ENCODE data around the gene TFEB. TPM values are rescaled to one million over a fixed set of nuclear protein-coding genes. Genes with fewer than 3 reads are reported as not detected.
A peak's percentile ranks its signal among the peaks of the same experiment; 100 is the strongest.

Gene TFEB
- total RNA-seq, 1 experiment from 2014 or later, result 1.8 TPM

GRCh38 chr6:41648070-41648585, 87.3 kb downstream of the TFEB start:
- ChIA-PET CTCF (interaction anchor here (0.7 kb wide), 1 partner anchor 17 kb away, joined by 7 read pairs; no protein-coding TSS in a partner anchor), POLR2A (ENCODE audit: low non-redundant PET) (interaction anchor here (0.6 kb wide), 1 partner anchor 45 kb away, joined by 3 read pairs; no protein-coding TSS in a partner anchor)
- Histone ChIP-seq H3K36me3 (ENCODE audit: insufficient read depth, low read length, poor library complexity, severe bottlenecking) (peaks cover 88% of the 10 kb centered on the region), H3K27me3 (replicated peaks; ENCODE audit: insufficient read depth, low read depth, low read length, poor library complexity) (no peaks in the 10 kb centered on the region), H3K9me3 (ENCODE audit: low read depth, low read length, poor library complexity, severe bottlenecking) (no peaks in the 10 kb centered on the region), H3K27ac (ENCODE audit: low read depth, low read length, poor library complexity, severe bottlenecking) (peak overlapping the region; percentile 65), H3K4me1 (ENCODE audit: insufficient read depth, low read length, poor library complexity, severe bottlenecking) (peaks cover 60% of the 10 kb centered on the region), H3K4me3 (ENCODE audit: low read depth, low read length, poor library complexity, severe bottlenecking) (no peak overlapping the region)
- TF ChIP-seq CTCF (conservative IDR thresholded peaks at IDR 0.05; ENCODE audit: low read depth, low read length) (no peak), EZH2 (IDR thresholded peaks at IDR 0.05; ENCODE audit: borderline replicate concordance, low read depth, low read length, poor library complexity, severe bottlenecking) (no peak)
- no TSS peak for BruUV-seq (replicated peaks)
- DNase-seq (ENCODE audit: low spot score), result no peak
- intact Hi-C loops (cut with micrococcal nuclease; ENCODE audit: unreplicated experiment), result no loop called here

- ChIA-PET CTCF (interaction anchor here (0.7 kb wide), 1 partner anchor 18 kb away, joined by 7 read pairs; no protein-coding TSS in a partner anchor), POLR2A (ENCODE audit: low non-redundant PET) (no interaction called here)
- peaks cover 71% of the 10 kb centered on the region for H3K4me1 ChIP-seq (ENCODE audit: insufficient read depth, low read length, poor library complexity, severe bottlenecking)
- H3K9me3 ChIP-seq (ENCODE audit: low read depth, low read length, poor library complexity, severe bottlenecking), result no peaks in the 10 kb centered on the region
- BruUV-seq (replicated peaks), result no TSS peak
- intact Hi-C loops (cut with micrococcal nuclease; ENCODE audit: unreplicated experiment), result no loop called here
- H3K36me3 ChIP-seq (ENCODE audit: insufficient read depth, low read length, poor library complexity, severe bottlenecking), result peaks cover 82% of the 10 kb centered on the region
- H3K4me3 ChIP-seq (ENCODE audit: low read depth, low read length, poor library complexity, severe bottlenecking), result no peak overlapping the region
- peak overlapping the region; percentile 92 for H3K27ac ChIP-seq (ENCODE audit: low read depth, low read length, poor library complexity, severe bottlenecking)
- no peak for DNase-seq (ENCODE audit: low spot score)
- TF ChIP-seq EZH2 (IDR thresholded peaks at IDR 0.05; ENCODE audit: borderline replicate concordance, low read depth, low read length, poor library complexity, severe bottlenecking) (no peak), CTCF (conservative IDR thresholded peaks at IDR 0.05; ENCODE audit: low read depth, low read length) (no peak)
- no peaks in the 10 kb centered on the region for H3K27me3 ChIP-seq (replicated peaks; ENCODE audit: insufficient read depth, low read depth, low read length, poor library complexity)
Measured at GRCh38 chr6:41647061-41647511, 88.3 kb downstream of the TFEB start.

GRCh38 chr6:41646026-41646795, 89.2 kb downstream of the TFEB start:
- no peaks in the 10 kb centered on the region for H3K9me3 ChIP-seq (ENCODE audit: low read depth, low read length, poor library complexity, severe bottlenecking)
- no peaks in the 10 kb centered on the region for H3K27me3 ChIP-seq (replicated peaks; ENCODE audit: insufficient read depth, low read depth, low read length, poor library complexity)
- ChIA-PET POLR2A (ENCODE audit: low non-redundant PET) (no interaction called here), CTCF (no interaction called here)
- no TSS peak for BruUV-seq (replicated peaks)
- peaks cover 81% of the 10 kb centered on the region for H3K36me3 ChIP-seq (ENCODE audit: insufficient read depth, low read length, poor library complexity, severe bottlenecking)
- TF ChIP-seq CTCF (conservative IDR thresholded peaks at IDR 0.05; ENCODE audit: low read depth, low read length), result no peak
- H3K4me3 ChIP-seq (ENCODE audit: low read depth, low read length, poor library complexity, severe bottlenecking), result no peak overlapping the region
- peak overlapping the region; percentile 92 for H3K27ac ChIP-seq (ENCODE audit: low read depth, low read length, poor library complexity, severe bottlenecking)
- H3K4me1 ChIP-seq (ENCODE audit: insufficient read depth, low read length, poor library complexity, severe bottlenecking), result peaks cover 80% of the 10 kb centered on the region
- intact Hi-C loops (cut with micrococcal nuclease; ENCODE audit: unreplicated experiment), result no loop called here
- DNase-seq (ENCODE audit: low spot score), result no peak
